ENCODE data around the gene MAP3K6.

DNA sequence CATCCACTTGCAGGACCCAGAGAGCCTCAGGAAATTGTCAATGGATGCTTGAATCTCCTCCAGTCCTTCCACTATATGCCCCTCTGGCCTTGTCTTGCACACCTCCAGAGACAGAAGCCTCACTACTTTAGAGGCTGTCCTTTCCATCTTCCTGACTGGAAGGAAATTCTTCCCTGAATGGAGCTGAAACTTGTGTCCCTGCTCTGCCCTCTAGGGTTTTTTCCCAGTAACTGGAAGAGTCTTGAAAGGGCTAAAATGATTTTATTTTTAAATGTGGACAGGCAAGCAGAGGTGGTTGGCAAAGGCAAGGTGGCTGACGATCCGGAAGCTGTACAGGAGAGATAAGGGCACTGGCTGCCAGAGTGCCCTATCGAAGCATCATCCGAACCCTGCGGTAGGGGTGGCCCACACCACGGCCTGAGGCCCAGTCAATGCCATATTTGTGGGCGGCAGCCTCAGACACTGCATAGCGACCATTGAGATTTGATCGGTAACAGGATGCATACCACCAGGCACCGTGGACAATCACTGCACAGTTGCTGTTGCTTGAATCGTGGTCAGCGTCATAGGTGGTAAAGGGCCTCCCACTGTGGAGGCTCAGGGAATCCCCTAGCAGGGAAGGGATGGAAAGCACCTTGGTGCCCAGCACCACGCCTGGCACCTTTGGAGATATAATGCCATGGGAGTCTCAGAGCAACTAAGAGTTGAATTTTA, 2.3 kb upstream of the MAP3K6 start:
- TF ChIP-seq, protein P1, sequence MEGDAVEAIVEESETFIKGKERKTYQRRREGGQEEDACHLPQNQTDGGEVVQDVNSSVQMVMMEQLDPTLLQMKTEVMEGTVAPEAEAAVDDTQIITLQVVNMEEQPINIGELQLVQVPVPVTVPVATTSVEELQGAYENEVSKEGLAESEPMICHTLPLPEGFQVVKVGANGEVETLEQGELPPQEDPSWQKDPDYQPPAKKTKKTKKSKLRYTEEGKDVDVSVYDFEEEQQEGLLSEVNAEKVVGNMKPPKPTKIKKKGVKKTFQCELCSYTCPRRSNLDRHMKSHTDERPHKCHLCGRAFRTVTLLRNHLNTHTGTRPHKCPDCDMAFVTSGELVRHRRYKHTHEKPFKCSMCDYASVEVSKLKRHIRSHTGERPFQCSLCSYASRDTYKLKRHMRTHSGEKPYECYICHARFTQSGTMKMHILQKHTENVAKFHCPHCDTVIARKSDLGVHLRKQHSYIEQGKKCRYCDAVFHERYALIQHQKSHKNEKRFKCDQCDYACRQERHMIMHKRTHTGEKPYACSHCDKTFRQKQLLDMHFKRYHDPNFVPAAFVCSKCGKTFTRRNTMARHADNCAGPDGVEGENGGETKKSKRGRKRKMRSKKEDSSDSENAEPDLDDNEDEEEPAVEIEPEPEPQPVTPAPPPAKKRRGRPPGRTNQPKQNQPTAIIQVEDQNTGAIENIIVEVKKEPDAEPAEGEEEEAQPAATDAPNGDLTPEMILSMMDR (IDR thresholded peaks at IDR 0.05; ENCODE audit: low read depth, low read length, missing input control), result no peak
- no peak for TF ChIP-seq SP1 (IDR thresholded peaks at IDR 0.05)

All from liver (tissue), 3 donors.